ENCODE measurements around the gene GRIN2B.

The GRIN2B gene

GRCh38 chr12:14007639-14008038 lies 26.2 kb upstream of the GRIN2B start:
- Histone ChIP-seq H3K9me3 (ENCODE audit: control insufficient read depth, low read length) (no peaks in the 10 kb centered on the region), H3K36me3 (ENCODE audit: control insufficient read depth, insufficient read depth, low read length) (no peaks in the 10 kb centered on the region), H3K4me2 (ENCODE audit: low read length) (no peak overlapping the region), H3K4me1 (no peaks in the 10 kb centered on the region), H3K9ac (no peak overlapping the region), H3K27me3 (ENCODE audit: control insufficient read depth, insufficient read depth, low read length) (no peaks in the 10 kb centered on the region), H2AFZ (no peak overlapping the region), H3K79me2 (no peaks in the 10 kb centered on the region), H3K4me3 (ENCODE audit: low read depth, low read length) (no peak overlapping the region), H3K27ac (no peak overlapping the region)
- TF ChIP-seq CTCF (IDR thresholded peaks at IDR 0.05): no peak

DNA sequence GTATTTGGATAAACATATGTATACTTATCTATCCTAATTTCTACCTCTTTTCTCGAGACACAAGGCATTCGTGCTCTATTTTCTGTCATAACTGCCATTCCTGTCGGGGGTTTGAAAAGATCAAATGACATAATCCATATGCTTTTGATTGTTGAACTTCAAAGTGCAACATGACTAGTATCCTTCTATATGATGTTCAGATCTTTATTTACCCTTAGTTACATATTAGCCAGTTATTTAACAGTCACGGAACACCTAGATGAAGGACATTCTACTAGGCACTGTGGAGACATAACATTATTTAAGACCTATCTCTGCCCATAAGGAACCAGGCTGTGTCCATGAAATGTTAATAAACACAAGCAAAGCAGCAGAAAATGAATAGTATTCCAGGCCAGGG lies 11.2 kb upstream of the GRIN2B start:
- no peaks in the 10 kb centered on the region for H3K9me3 ChIP-seq (ENCODE audit: control insufficient read depth, low read length)
- H3K27me3 ChIP-seq (ENCODE audit: control insufficient read depth, insufficient read depth, low read length): no peaks in the 10 kb centered on the region
- no peak overlapping the region for H3K9ac ChIP-seq
- no peak overlapping the region for H3K27ac ChIP-seq
- TF ChIP-seq CTCF (IDR thresholded peaks at IDR 0.05): no peak
- H3K79me2 ChIP-seq: no peaks in the 10 kb centered on the region
- H3K36me3 ChIP-seq (ENCODE audit: control insufficient read depth, insufficient read depth, low read length): no peaks in the 10 kb centered on the region
- no peak overlapping the region for H2AFZ ChIP-seq
- no peaks in the 10 kb centered on the region for H3K4me1 ChIP-seq
- no peak overlapping the region for H3K4me3 ChIP-seq (ENCODE audit: low read depth, low read length)
- no peak overlapping the region for H3K4me2 ChIP-seq (ENCODE audit: low read length)

DNA sequence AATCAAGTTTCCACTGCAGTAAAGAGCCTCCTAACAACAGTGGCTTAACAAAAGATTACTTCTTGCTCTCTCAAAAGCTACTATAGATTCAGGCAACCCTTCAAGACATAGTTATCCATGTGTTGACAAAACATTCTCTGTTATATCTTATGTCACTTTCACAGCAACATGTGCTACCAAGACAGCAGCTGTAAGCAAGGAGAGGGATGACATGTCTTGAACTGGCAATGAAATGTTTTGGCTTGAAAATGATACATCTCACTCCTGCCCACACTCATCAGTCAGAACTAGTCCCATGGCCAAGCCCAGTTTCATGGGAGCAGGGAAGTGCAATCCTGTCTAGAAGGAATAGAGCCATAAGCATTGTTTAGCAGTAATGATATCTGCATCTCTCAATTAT lies 10.7 kb upstream of the GRIN2B start:
- Histone ChIP-seq H3K4me3 (ENCODE audit: low read depth, low read length) (no peak overlapping the region), H3K4me1 (no peaks in the 10 kb centered on the region)
- no peak for TF ChIP-seq CTCF (IDR thresholded peaks at IDR 0.05)

DNA sequence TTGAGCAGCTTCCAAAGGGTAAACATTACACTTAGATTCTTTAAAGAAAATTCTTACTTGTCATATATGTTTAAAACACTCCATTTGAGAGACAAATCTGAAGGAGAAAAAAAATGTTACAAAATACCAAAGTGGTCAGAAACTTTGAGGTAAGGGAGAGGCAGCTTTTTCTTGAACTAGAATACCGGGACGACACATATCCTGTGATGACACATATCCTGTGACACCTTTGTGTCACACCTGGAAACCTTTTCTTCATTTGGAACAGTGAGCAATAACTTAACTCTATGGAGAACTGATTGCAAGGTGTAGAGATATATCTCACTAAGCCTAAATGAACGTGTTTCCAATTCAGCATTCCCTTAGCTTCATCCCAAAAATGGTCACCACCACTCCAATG lies 4.6 kb upstream of the GRIN2B start:
- Histone ChIP-seq H3K4me3 (ENCODE audit: low read depth, low read length) (no peak overlapping the region), H3K4me2 (ENCODE audit: low read length) (no peak overlapping the region), H3K79me2 (no peaks in the 10 kb centered on the region), H3K9ac (no peak overlapping the region), H3K36me3 (ENCODE audit: control insufficient read depth, insufficient read depth, low read length) (no peaks in the 10 kb centered on the region), H3K9me3 (ENCODE audit: control insufficient read depth, low read length) (no peaks in the 10 kb centered on the region), H3K27me3 (ENCODE audit: control insufficient read depth, insufficient read depth, low read length) (no peaks in the 10 kb centered on the region), H3K4me1 (no peaks in the 10 kb centered on the region), H3K27ac (no peak overlapping the region), H2AFZ (no peak overlapping the region)
- no peak for TF ChIP-seq CTCF (IDR thresholded peaks at IDR 0.05)

More for the DNA sequence above, 10.7 kb upstream of the GRIN2B start:
- H3K27me3 ChIP-seq (ENCODE audit: control insufficient read depth, insufficient read depth, low read length): no peaks in the 10 kb centered on the region
- H2AFZ ChIP-seq: no peak overlapping the region
- H3K9ac ChIP-seq: no peak overlapping the region
- H3K9me3 ChIP-seq (ENCODE audit: control insufficient read depth, low read length): no peaks in the 10 kb centered on the region
- H3K79me2 ChIP-seq: no peaks in the 10 kb centered on the region
- no peaks in the 10 kb centered on the region for H3K36me3 ChIP-seq (ENCODE audit: control insufficient read depth, insufficient read depth, low read length)
- no peak overlapping the region for H3K27ac ChIP-seq
- no peak overlapping the region for H3K4me2 ChIP-seq (ENCODE audit: low read length)

- no peak overlapping the region for H3K4me3 ChIP-seq (ENCODE audit: low read depth, low read length)
- no peaks in the 10 kb centered on the region for H3K9me3 ChIP-seq (ENCODE audit: control insufficient read depth, low read length)
- no peak overlapping the region for H3K9ac ChIP-seq
- H3K27ac ChIP-seq: no peak overlapping the region
- H3K79me2 ChIP-seq: no peaks in the 10 kb centered on the region
- H3K4me1 ChIP-seq: no peaks in the 10 kb centered on the region
- no peak overlapping the region for H3K4me2 ChIP-seq (ENCODE audit: low read length)
- H2AFZ ChIP-seq: no peak overlapping the region
- TF ChIP-seq CTCF (IDR thresholded peaks at IDR 0.05): no peak
- H3K36me3 ChIP-seq (ENCODE audit: control insufficient read depth, insufficient read depth, low read length): no peaks in the 10 kb centered on the region
- H3K27me3 ChIP-seq (ENCODE audit: control insufficient read depth, insufficient read depth, low read length): peaks cover 4% of the 10 kb centered on the region
These were observed 588 bp upstream of the GRIN2B start for GRCh38 chr12:13981990-13982389.

Data from parathyroid adenoma (tissue), 2 donors.